IMR-90 (cell line): Measurements from ENCODE around the gene PCA3. TPM values are rescaled to one million over a fixed set of nuclear protein-coding genes. Genes with fewer than 3 reads are reported as not detected.

Source experiments
- ATAC-seq: fragments of 200-7000 bp; cut with Tn5 transposase; 2 replicates; pipeline ENCODE4 v1.9.1; 2020; ENCODE audit warnings: low read depth, mild to moderate bottlenecking, moderate library complexity
- BruUV-seq: library from RNA; stranded (reverse); fragments of 400-500 nt; replicated peaks from 2 replicates; lab custom pipeline; 2021; lab: Mats Ljungman, UMichigan
- CTCF ChIA-PET: fragments of 300-600 bp; formaldehyde crosslinking; extraction: SDS; loops from one replicate; lab custom pipeline; 2021; ENCODE audit warnings: antibody characterized with exemption; lab: Yijun Ruan, JAX
- POLR2A ChIA-PET: fragments of 300-600 bp; sonication (Branson Sonifier 250); formaldehyde crosslinking; loops from one replicate; lab custom pipeline; 2022; ENCODE audit warnings: antibody characterized with exemption; ENCODE audit not compliant: unreplicated experiment; lab: Charles Lee
- DNase-seq: peaks from one replicate; pipeline ENCODE4 v3.0.0; 2013
- H2AFZ ChIP-seq: replicated peaks from 2 replicates; pipeline ENCODE3; 2013; ENCODE audit warnings: low read length, mild to moderate bottlenecking; ENCODE audit not compliant: poor library complexity
- H2AK5ac ChIP-seq: 2 replicates; pipeline ENCODE4 v1.6.1; 2013; ENCODE audit warnings: low read depth, low read length, inconsistent platforms
- H2AK9ac ChIP-seq: replicated peaks from 2 replicates; pipeline ENCODE3; 2013; ENCODE audit warnings: mild to moderate bottlenecking, low read depth, low read length, moderate library complexity; ENCODE audit not compliant: poor library complexity
- H2BK120ac ChIP-seq: 2 replicates; pipeline ENCODE4 v1.6.1; 2013; ENCODE audit warnings: low read depth, low read length, inconsistent platforms
- H2BK15ac ChIP-seq: 3 replicates; pipeline ENCODE4 v1.6.1; 2013; ENCODE audit warnings: low read depth, low read length, inconsistent platforms
- H2BK20ac ChIP-seq: 2 replicates; pipeline ENCODE4 v1.6.1; 2013; ENCODE audit warnings: low read depth, mild to moderate bottlenecking, inconsistent platforms, low read length, moderate library complexity
- H2BK5ac ChIP-seq: 2 replicates; pipeline ENCODE4 v1.6.1; 2013; ENCODE audit warnings: mild to moderate bottlenecking, low read depth, low read length, inconsistent platforms; ENCODE audit not compliant: poor library complexity, severe bottlenecking
- H3K14ac ChIP-seq: replicated peaks from 2 replicates; pipeline ENCODE4 v1.6.1; 2013; ENCODE audit warnings: low read depth, low read length, inconsistent platforms
- H3K18ac ChIP-seq: 2 replicates; pipeline ENCODE4 v1.6.1; 2013; ENCODE audit warnings: low read depth, low read length, control low read depth
- H3K23ac ChIP-seq: 2 replicates; pipeline ENCODE4 v1.6.1; 2013; ENCODE audit warnings: low read depth, low read length, inconsistent platforms
- H3K27ac ChIP-seq: 2 replicates; pipeline ENCODE4 v1.5.1; 2013; ENCODE audit warnings: mild to moderate bottlenecking, control low read depth, low read length; ENCODE audit not compliant: insufficient read depth
- H3K27me3 ChIP-seq: 2 replicates; pipeline ENCODE4 v1.6.1; 2013; ENCODE audit warnings: low read length; ENCODE audit not compliant: control insufficient read depth, insufficient read depth
- H3K36me3 ChIP-seq: 2 replicates; pipeline ENCODE4 v1.6.1; 2013; ENCODE audit warnings: low read length, mixed read lengths; ENCODE audit not compliant: control insufficient read depth, insufficient read depth
- H3K4ac ChIP-seq: 2 replicates; pipeline ENCODE4 v1.6.1; 2013; ENCODE audit warnings: low read depth, low read length, inconsistent platforms
- H3K4me1 ChIP-seq: 2 replicates; pipeline ENCODE4 v1.6.1; 2013; ENCODE audit warnings: low read length, mixed read lengths; ENCODE audit not compliant: control insufficient read depth, insufficient read depth
- H3K4me2 ChIP-seq: 2 replicates; pipeline ENCODE4 v1.6.1; 2013; ENCODE audit warnings: low read depth, mild to moderate bottlenecking, control low read depth, low read length, moderate library complexity
- H3K4me3 ChIP-seq: 2 replicates; pipeline ENCODE4 v1.5.1; 2013; ENCODE audit warnings: low read depth, mild to moderate bottlenecking, control low read depth, low read length, moderate library complexity; ENCODE audit not compliant: insufficient read depth
- H3K56ac ChIP-seq: 2 replicates; pipeline ENCODE4 v1.6.1; 2013; ENCODE audit warnings: low read length, inconsistent platforms; ENCODE audit not compliant: insufficient read depth; ENCODE audit errors: extremely low read depth
- H3K79me1 ChIP-seq, 2 experiments: 2 replicates each; pipeline ENCODE4 v1.6.1; 2013; ENCODE audit warnings: low read length in 2 of 2, inconsistent platforms in 1 of 2, low read depth in 1 of 2
- H3K9ac ChIP-seq: 2 replicates; pipeline ENCODE4 v1.6.1; 2013; ENCODE audit warnings: low read depth, low read length, control low read depth
- H3K9me1 ChIP-seq: 2 replicates; pipeline ENCODE4 v1.6.1; 2013; ENCODE audit warnings: low read length, inconsistent platforms; ENCODE audit not compliant: insufficient read depth
- H3K9me3 ChIP-seq: 2 replicates; pipeline ENCODE4 v1.6.1; 2013; ENCODE audit warnings: low read length; ENCODE audit not compliant: control insufficient read depth, insufficient read depth
- H4K20me1 ChIP-seq: 2 replicates; pipeline ENCODE4 v1.6.1; 2013; ENCODE audit warnings: low read length, inconsistent platforms; ENCODE audit not compliant: insufficient read depth
- H4K5ac ChIP-seq: 2 replicates; pipeline ENCODE4 v1.6.1; 2013; ENCODE audit warnings: mild to moderate bottlenecking, low read depth, low read length, control low read depth
- H4K8ac ChIP-seq, 2 experiments: 2 replicates each; pipeline ENCODE4 v1.6.1; 2013; ENCODE audit warnings: low read depth in 2 of 2, low read length in 2 of 2, control low read depth in 1 of 2, inconsistent platforms in 1 of 2
- H4K91ac ChIP-seq: 2 replicates; pipeline ENCODE4 v1.6.1; 2013; ENCODE audit warnings: low read depth, low read length, inconsistent platforms; ENCODE audit not compliant: insufficient read depth
- MAZ ChIP-seq: IDR thresholded peaks from 2 replicates; pipeline ENCODE4 v1.6.1; 2012; ENCODE audit warnings: low read depth, mild to moderate bottlenecking, low read length, improper control_type of control experiment, moderate library complexity, borderline replicate concordance
- NFE2L2 ChIP-seq: fragments of 150-350 bp; IDR thresholded peaks from 2 replicates; pipeline ENCODE4 v1.6.1; 2016; ENCODE audit warnings: low read depth, mild to moderate bottlenecking, low read length
- POLR2A ChIP-seq: IDR thresholded peaks from 2 replicates; pipeline ENCODE4 v1.6.1; 2012; ENCODE audit warnings: mild to moderate bottlenecking, low read depth, low read length
- RCOR1 ChIP-seq: IDR thresholded peaks from 2 replicates; pipeline ENCODE4 v1.6.1; 2012; ENCODE audit warnings: mild to moderate bottlenecking, low read length, improper control_type of control experiment; ENCODE audit not compliant: insufficient replicate concordance
- USF2 ChIP-seq: fragments of 150-350 bp; IDR thresholded peaks from 2 replicates; pipeline ENCODE4 v1.6.1; 2017; ENCODE audit warnings: mild to moderate bottlenecking, antibody characterized with exemption, low read length, low read depth
- WGBS, 2 experiments: methylation state at CpG; one replicate each; pipeline versions ENCODE4 v1.1.5 to v1.1.7; 2013; ENCODE audit warnings: missing lambda C conversion rate in 2 of 2; ENCODE audit not compliant: insufficient read length in 1 of 2; ENCODE audit errors: extremely low coverage in 2 of 2; 5-methylcytosine and 5-hydroxymethylcytosine counted together
- dilution Hi-C: fragments of 300-500 bp; cut with HindIII; formaldehyde crosslinking; loops from one replicate; pipeline ENCODE4 v1.14.3; 2018; ENCODE audit warnings: low sequenced_read_pairs; ENCODE audit not compliant: unreplicated experiment
- in situ Hi-C: fragments of 300-500 bp; cut with MboI; formaldehyde crosslinking; loops from 3 replicates; pipeline ENCODE4 v1.14.3; 2019; ENCODE audit warnings: low sequenced_read_pairs, inconsistent platforms, mixed read lengths
- intact Hi-C: fragments of 100-400 bp; cut with micrococcal nuclease; formaldehyde crosslinking; loops from 2 replicates; pipeline ENCODE4 v1.10.0; 2022
- polyA plus RNA-seq, 3 experiments: library from polyadenylated mRNA; depleted of rRNA; stranded (reverse); fragments of >200 nt; gene quantifications; 2 replicates each; pipeline ENCODE4 v1.2.3, GENCODE V29; 2012; ENCODE audit warnings: low replicate concordance in 1 of 3
- total RNA-seq: library from RNA; depleted of rRNA; stranded (reverse); fragments of >200 nt; gene quantifications from 2 replicates; pipeline ENCODE4 v1.2.3, GENCODE V29; 2012

Gene PCA3
- total and polyA plus RNA-seq, 2 of the 4 experiments (the other 2 are of a cell fraction) = not detected

- H4K20me1 ChIP-seq = no peaks in the 10 kb centered on the region
- in situ Hi-C loops = no loop called here
- no peak overlapping the region for H4K5ac ChIP-seq
- ATAC-seq = peak; percentile 42; the same call in 1 of the 2 replicates
- TF ChIP-seq MAZ (no peak), USF2 (no peak), POLR2A (no peak), NFE2L2 (no peak), RCOR1 (no peak)
- ChIA-PET CTCF (no interaction called here), POLR2A (no interaction called here)
- no peak for DNase-seq
- H2BK15ac ChIP-seq = no peak overlapping the region
- H3K9me3 ChIP-seq = no peaks in the 10 kb centered on the region
- no peaks in the 10 kb centered on the region for H3K79me1 ChIP-seq
- no peak overlapping the region for H3K27ac ChIP-seq
- WGBS, 2 experiments = no CpG with 5 or more reads among the region's 3 CpGs
- H3K4ac ChIP-seq = no peak overlapping the region
- no peak overlapping the region for H2BK20ac ChIP-seq
- H3K9ac ChIP-seq = no peak overlapping the region
- H3K18ac ChIP-seq = no peak overlapping the region
- no peak overlapping the region for H3K14ac ChIP-seq
- H3K4me1 ChIP-seq = no peaks in the 10 kb centered on the region
- dilution Hi-C loops = no loop called here
- H3K4me2 ChIP-seq = no peak overlapping the region
- H4K91ac ChIP-seq = no peak overlapping the region
- H3K23ac ChIP-seq = no peak overlapping the region
- no peaks in the 10 kb centered on the region for H3K36me3 ChIP-seq
- H3K9me1 ChIP-seq = no peaks in the 10 kb centered on the region
- H2BK5ac ChIP-seq = no peak overlapping the region
- BruUV-seq = no TSS peak
- H2AK9ac ChIP-seq = no peak overlapping the region
- no peak overlapping the region for H3K56ac ChIP-seq
- no peak overlapping the region for H2BK120ac ChIP-seq
- H2AK5ac ChIP-seq = no peak overlapping the region
- no peak overlapping the region for H2AFZ ChIP-seq
- peaks cover 4% of the 10 kb centered on the region; the same call in 1 of the 2 replicates for H3K27me3 ChIP-seq
- intact Hi-C loops = no loop called here
- H3K4me3 ChIP-seq = no peak overlapping the region
- no peak overlapping the region for H4K8ac ChIP-seq
Measured at GRCh38 chr9:76751001-76751400, 13.2 kb upstream of the PCA3 start.
